ENCODE data around the gene EPHB6.

The EPHB6 gene

DNA sequence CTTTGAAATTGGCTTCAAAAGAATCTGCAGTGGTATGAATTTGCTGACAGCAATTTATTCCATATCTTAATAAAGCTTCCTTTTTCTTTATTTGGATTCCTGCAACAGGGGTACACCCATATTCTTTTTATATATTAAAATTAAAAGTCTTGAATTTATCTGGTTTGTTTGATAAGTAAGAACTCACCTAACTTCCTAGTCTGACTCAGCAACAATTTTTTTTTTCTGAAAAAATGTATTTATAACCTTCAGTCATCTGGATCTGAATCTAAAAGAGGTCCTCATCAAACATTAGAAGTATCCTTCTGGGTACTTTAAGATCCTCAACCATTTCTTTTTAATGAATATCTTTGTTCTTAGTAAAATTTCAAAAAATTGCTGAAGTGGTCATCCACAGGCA lies 4.5 kb downstream of the EPHB6 start:
- no peak overlapping the region for H3K27ac ChIP-seq (replicated peaks)
- TF ChIP-seq GABPA (IDR thresholded peaks at IDR 0.05; ENCODE audit: low read depth) (no peak), SPI1 (IDR thresholded peaks at IDR 0.05; ENCODE audit: borderline replicate concordance, low read depth) (no peak), POLR2AphosphoS5 (IDR thresholded peaks at IDR 0.05; ENCODE audit: low read depth) (no peak)
- TF ChIP-seq, protein P1, sequence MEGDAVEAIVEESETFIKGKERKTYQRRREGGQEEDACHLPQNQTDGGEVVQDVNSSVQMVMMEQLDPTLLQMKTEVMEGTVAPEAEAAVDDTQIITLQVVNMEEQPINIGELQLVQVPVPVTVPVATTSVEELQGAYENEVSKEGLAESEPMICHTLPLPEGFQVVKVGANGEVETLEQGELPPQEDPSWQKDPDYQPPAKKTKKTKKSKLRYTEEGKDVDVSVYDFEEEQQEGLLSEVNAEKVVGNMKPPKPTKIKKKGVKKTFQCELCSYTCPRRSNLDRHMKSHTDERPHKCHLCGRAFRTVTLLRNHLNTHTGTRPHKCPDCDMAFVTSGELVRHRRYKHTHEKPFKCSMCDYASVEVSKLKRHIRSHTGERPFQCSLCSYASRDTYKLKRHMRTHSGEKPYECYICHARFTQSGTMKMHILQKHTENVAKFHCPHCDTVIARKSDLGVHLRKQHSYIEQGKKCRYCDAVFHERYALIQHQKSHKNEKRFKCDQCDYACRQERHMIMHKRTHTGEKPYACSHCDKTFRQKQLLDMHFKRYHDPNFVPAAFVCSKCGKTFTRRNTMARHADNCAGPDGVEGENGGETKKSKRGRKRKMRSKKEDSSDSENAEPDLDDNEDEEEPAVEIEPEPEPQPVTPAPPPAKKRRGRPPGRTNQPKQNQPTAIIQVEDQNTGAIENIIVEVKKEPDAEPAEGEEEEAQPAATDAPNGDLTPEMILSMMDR (IDR thresholded peaks at IDR 0.05; ENCODE audit: insufficient read depth, low read length), result no peak
- TF ChIP-seq, protein P2, sequence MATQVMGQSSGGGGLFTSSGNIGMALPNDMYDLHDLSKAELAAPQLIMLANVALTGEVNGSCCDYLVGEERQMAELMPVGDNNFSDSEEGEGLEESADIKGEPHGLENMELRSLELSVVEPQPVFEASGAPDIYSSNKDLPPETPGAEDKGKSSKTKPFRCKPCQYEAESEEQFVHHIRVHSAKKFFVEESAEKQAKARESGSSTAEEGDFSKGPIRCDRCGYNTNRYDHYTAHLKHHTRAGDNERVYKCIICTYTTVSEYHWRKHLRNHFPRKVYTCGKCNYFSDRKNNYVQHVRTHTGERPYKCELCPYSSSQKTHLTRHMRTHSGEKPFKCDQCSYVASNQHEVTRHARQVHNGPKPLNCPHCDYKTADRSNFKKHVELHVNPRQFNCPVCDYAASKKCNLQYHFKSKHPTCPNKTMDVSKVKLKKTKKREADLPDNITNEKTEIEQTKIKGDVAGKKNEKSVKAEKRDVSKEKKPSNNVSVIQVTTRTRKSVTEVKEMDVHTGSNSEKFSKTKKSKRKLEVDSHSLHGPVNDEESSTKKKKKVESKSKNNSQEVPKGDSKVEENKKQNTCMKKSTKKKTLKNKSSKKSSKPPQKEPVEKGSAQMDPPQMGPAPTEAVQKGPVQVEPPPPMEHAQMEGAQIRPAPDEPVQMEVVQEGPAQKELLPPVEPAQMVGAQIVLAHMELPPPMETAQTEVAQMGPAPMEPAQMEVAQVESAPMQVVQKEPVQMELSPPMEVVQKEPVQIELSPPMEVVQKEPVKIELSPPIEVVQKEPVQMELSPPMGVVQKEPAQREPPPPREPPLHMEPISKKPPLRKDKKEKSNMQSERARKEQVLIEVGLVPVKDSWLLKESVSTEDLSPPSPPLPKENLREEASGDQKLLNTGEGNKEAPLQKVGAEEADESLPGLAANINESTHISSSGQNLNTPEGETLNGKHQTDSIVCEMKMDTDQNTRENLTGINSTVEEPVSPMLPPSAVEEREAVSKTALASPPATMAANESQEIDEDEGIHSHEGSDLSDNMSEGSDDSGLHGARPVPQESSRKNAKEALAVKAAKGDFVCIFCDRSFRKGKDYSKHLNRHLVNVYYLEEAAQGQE (IDR thresholded peaks at IDR 0.05; ENCODE audit: insufficient replicate concordance, low read depth), result no peak
- no peaks in the 10 kb centered on the region for H3K27me3 ChIP-seq (ENCODE audit: insufficient read depth, poor library complexity, severe bottlenecking)

GRCh38 chr7:142859829-142860228 lies 5.0 kb downstream of the EPHB6 start:
- TF ChIP-seq GABPA (IDR thresholded peaks at IDR 0.05; ENCODE audit: low read depth), result no peak
- no peak for TF ChIP-seq SPI1 (IDR thresholded peaks at IDR 0.05; ENCODE audit: borderline replicate concordance, low read depth)
- TF ChIP-seq, protein P2 (IDR thresholded peaks at IDR 0.05; ENCODE audit: insufficient replicate concordance, low read depth), result no peak
- no peak for TF ChIP-seq POLR2AphosphoS5 (IDR thresholded peaks at IDR 0.05; ENCODE audit: low read depth)
- TF ChIP-seq, protein P1 (IDR thresholded peaks at IDR 0.05; ENCODE audit: insufficient read depth, low read length), result no peak
- no peaks in the 10 kb centered on the region for H3K27me3 ChIP-seq (ENCODE audit: insufficient read depth, poor library complexity, severe bottlenecking)
- H3K4me3 ChIP-seq (replicated peaks; ENCODE audit: insufficient read depth, low read length), result no peak overlapping the region
- H3K27ac ChIP-seq (replicated peaks), result no peak overlapping the region
- DNase-seq (ENCODE audit: low read depth in 1 of 2, low spot score in 1 of 2), result no peak

More for the DNA sequence above, 4.5 kb downstream of the EPHB6 start:
- no peak for DNase-seq (ENCODE audit: low read depth in 1 of 2, low spot score in 1 of 2)
- no peak overlapping the region for H3K4me3 ChIP-seq (replicated peaks; ENCODE audit: insufficient read depth, low read length)

DNA sequence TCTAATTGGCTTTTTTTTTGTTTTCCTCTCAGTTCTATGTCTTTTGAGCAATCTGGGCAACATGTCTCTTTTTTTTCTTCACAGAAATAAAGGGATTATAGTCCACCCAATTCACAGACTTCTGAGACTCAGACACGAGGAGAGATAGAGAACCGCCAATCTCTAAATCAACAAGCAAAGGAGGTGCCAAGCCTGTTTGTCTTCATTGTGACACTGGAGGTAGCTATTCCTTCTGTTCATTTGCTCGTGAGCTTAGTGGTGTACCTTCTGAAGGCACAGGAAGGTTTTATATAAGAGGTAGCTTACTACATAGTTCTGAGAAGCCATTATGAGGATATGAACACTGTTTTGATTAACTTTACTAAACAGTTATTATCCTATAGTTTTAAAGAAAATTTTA lies 6.1 kb downstream of the EPHB6 start:
- no peak overlapping the region for H3K4me3 ChIP-seq (replicated peaks; ENCODE audit: insufficient read depth, low read length)
- no peak overlapping the region for H3K27ac ChIP-seq (replicated peaks)
- TF ChIP-seq, protein P2 (IDR thresholded peaks at IDR 0.05; ENCODE audit: insufficient replicate concordance, low read depth), result no peak
- TF ChIP-seq, protein P1 (IDR thresholded peaks at IDR 0.05; ENCODE audit: insufficient read depth, low read length), result no peak
- DNase-seq (ENCODE audit: low read depth in 1 of 2, low spot score in 1 of 2), result no peak
- H3K27me3 ChIP-seq (ENCODE audit: insufficient read depth, poor library complexity, severe bottlenecking), result no peaks in the 10 kb centered on the region
